Measurements from ENCODE around the gene MRM3.
"Not testable (repeated sequence)": the region's sequence is repeated elsewhere in the genome, so short reads cannot be mapped to it uniquely, and the experiment has no call there.

The MRM3 gene

DNA sequence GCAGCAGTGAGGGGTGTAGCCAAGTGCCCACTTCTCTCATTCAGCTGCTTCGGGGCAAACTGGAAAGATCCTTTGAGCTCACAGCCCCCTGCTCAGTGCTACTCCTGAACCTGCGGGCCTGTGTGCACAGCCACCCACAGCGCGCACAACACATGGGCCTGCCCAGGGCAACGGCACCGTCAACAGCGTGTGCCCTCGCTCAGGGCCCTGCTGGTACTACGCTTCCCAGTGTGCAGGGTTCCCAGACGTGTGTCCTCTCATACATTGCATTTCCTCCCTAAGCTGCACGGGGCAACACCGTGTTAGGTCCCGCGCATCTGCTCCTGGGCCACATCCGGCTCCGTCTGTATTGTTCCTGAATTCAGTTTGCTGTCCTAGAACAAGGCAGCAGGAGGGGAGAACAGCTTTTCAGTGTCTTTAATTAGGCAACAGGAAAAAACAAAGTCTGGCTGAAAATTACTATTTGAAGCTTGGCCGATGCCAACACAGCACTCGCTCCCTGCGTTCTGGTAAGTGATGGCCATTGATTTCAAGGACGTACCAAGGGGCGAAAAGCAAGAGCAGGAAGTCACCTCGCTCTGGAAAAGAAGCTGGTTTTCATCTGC lies 15.2 kb downstream of the MRM3 start:
- DNase-seq, result no peak

GRCh38 chr17:798246-798645 lies 16.1 kb downstream of the MRM3 start:
- DNase-seq, result no peak

DNA sequence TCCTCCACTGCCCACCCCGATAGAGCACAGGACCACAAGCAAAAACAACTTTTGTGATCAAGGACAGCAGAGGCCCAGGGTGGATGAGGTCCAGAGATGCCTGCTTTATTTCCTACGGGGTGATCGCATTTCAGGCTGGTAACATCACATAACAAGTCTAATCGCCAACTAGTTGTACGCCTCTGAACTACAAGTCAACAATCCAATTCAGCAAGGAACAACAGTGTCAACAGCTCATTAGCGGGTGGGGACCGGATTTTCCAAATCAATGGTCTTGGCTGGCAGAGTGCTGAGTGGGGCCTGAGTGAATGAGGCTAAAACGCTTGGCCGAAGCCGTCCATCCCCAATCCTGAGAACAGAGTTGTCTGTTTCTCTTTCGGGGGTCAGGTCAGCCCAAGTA lies 17.1 kb downstream of the MRM3 start:
- no peak for DNase-seq

DNA sequence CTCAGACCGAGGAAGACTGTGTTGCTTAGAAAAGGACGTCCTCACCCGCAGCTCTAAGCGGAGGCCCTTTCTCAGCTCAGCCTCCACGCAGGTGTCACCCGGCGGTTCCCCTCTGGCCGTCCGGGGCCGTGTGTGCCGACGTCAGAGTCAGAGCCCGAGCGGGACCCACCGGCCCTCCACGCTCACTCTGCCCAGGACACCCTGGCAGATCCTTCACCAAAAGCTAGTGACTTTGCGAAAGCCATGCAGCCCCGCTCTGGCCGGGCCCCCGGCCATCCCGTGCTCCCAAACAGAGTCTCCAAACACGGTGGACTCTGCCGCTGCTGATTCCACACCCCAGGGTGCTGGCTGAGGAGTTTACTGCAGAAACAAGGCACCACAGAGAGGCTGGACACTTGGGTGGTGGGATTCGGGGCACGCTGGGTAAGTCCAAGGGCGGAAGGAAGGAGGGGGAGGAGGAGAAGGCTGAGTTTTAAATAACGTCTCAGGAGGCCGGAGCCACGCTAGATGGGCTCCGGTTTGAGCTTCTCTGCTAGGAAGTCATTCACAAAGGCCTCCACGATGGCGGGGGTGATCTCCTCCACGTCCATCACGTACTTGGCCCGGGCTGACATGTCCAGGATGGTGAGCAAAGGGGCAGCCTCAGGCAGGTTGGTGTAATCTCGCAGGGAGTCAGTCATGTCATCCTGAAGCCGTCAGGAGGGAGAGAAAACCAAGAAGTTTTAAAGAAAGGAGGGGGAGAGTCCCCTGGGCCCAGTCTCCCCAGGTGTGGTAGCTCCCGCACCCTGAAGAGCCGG lies 18.5 kb downstream of the MRM3 start:
- DNase-seq, result no peak

DNA sequence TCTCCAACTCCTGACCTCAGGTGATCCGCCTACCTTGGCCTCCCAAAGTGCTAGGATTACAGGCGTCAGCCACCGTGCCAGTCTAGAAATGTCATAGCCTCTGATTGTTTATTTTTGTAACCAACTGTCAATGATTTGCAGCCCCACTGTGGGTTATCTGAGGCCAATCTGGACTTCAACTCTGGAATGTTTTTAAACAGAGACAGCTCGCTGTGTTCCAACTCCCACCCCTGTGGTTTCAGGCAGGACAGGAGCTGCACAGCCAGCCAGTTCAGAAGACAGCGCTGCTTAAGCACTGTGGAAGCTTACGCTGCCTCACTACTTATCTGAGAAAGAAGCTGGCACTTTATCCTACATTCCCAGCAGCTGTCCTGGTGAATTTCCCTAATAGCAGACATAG lies 19.5 kb downstream of the MRM3 start:
- no peak for DNase-seq

DNA sequence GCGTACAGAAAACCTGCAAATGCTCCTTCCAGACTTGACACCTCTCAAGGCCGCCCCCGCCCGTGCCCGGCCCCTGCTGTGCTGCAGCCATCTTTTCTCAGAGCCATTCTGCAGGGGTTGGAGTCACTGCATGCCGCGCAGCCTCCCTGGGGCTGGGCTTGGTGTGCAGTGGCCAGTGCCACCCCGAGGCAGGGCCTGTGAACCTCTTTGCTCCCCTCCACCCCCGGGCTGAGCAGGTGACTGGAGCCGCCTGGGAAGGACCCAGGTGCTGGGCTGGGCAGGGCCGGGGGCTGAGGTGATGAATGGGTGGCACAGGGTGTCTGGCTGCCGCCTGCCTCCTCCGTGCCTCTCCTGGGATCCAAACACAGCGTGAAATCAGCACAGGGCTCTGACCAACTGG lies 20.3 kb downstream of the MRM3 start:
- DNase-seq, result no peak

DNA sequence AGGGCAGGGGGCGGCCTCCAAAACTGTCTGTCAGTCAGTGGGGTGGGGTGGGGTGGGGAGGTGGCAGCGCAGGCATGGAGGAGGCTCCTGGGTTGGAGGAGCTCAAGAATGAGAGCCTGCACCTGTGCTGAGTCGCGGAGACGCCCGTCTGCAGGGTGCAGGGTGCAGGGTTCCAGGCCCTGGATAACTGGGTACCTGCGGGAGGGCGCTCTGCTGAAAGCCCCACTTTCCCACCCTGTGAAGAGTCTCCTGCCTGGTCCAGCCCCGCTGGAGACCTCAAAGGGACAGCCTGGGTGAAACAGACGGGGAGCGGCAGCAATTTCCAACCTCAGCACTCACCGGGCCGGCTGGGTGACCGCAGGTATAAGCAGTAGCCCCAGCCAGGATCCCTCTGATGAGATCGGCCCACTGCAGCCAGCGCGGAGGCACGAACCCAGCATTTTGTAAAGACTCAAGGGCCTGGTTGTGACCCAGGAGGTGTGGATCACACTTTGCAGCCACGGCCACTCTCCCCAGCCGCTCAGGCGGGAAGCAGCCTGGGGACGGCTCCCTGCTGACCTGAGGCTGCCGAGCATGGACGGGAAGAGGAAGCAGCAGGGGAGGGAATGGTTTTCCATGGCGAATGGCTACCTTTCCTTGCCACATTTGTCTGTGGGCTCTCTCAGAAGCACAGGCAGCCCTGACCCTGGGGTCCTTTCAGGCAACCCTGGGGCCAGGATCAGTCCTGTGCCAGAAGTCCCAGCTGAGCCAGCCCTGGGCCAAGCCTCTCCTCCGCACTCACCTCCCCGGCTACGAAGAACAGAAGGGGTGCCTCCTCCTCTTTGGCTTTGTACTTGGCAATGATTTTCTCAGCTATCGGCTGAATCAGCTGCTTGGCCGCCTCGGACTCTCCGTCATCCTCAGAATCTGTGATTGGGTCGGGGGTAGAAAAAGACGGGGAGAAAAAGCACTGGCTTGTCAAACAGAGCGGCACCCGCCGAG lies 21.0 kb downstream of the MRM3 start:
- no peak for DNase-seq

DNA sequence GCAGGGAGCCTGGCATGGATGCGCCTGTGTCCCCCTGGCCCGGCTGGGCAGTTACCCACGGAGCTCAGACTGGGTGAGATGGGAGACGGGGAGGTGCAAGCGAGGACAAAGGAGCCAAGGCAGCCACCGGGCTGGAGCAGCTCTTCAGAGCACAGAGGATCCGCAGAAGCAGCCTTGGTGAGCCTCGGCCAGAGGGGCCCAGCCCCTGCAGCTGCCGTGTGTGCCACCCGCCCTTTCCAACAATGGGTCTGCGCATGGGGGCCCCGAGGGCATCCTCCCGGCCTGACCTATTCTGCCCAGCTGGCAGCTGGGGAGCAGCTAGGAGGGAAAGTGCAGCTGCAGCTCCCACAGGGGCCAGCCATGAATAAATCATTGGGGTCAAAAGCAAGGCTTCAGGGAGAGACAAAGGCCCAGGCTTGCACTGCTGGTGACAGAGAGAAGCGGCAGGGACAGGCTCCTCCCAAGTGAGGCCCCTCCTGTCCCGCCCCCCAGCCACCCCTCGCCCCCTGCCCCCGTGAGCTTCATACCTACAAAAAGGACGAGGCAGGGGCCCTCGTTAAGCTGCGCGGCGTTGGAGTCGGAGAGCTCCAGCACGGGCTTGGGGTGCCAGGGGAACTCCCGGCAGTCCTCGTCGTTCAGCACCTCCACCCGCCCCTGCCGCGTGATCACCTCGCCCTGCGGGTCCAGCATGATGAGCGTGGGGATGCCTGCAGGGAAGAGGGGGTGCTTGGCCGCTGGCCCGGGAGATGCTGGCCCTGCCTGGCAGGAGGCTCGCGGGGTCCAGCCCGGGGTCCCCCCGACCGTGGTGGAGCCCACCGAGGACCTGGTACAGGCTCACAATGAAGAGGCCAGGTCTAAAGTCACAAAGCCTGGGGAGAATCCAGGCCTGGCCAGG lies 22.6 kb downstream of the MRM3 start:
- no peak for DNase-seq

- DNase-seq, result not testable (repeated sequence)
These were observed 23.7 kb downstream of the MRM3 start for GRCh38 chr17:805886-806285.

DNA sequence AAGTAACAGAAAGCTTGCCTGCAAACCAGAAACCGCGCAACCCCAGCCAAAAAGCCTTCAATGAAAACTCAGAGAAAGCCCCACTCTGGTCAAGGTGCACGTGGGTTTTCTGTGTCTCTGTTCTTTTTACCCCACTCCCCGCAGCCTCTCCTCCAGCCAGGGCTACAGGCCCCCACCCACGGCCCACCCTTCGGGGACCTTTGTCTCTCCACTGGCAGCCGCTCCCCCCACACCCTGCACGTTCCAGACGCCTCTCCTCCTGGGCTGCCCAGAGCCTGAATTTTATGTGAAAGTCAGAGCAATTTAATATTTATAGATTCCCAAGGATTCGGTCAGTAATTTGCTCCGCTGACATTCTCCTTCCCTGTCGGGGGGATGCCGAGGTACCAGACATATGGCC lies 24.2 kb downstream of the MRM3 start:
- no peak for DNase-seq

DNA sequence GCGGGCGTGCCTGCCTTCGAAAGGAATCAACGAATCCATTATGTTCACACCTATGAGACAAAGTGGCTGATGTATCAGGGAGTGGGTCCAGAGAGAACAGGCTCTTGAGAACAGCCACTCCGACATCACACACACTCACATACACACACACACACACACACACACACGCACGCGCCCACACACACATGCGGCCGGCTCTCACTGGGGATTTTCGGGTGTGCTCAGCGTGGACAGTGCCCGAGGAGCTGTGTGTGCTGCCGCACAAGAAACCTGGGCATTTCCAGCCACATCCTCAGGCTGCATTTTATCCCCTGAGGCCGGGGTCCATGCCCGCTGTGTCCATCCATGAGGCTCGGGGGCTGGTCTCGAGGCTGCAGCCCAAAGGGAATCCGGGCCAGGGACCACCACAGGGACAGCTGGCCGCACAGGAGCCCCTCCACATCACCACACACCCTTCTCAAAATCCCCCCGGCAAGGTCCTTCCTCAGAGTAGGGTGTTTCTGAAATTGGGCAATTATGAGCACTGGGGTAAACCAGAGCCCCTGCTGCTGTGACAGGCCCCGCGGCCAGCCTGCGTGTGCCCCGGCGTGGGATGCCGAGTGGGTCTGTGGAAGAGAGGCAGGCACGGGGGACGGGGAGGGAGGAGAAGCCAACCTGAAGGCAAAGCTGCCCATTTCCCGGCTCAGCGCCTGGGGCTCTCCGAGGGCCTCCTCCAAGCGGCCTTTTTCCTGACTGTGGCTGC lies 24.8 kb downstream of the MRM3 start:
- no peak for DNase-seq

- no peak for DNase-seq
These were observed 25.6 kb downstream of the MRM3 start for GRCh38 chr17:807523-808294.

- DNase-seq, result no peak
These were observed 29.1 kb downstream of the MRM3 start for GRCh38 chr17:811051-811784.

GRCh38 chr17:812638-813204 lies 30.6 kb downstream of the MRM3 start:
- DNase-seq, result no peak

- no peak for DNase-seq
These were observed 32.2 kb downstream of the MRM3 start for GRCh38 chr17:814371-814770.

DNA sequence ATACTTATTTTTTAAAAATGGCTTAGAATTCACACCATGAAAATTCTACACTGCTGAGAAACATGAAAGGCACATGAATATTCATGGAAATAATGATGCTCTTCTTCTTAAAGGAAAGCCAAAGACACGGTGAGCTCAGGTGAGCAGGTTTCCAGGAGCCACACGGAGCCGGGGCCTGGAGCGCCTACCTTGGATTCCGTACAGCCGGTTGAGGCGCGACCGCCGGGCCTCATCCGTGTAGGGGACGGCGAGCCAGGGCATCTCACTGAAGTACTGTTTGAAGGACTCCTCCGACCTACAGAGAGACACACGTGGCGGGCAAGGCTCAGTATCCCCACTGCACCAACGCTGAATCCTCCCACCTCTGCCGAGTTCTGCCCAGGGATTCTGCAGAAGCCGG lies 37.1 kb downstream of the MRM3 start:
- no peak for DNase-seq

DNA sequence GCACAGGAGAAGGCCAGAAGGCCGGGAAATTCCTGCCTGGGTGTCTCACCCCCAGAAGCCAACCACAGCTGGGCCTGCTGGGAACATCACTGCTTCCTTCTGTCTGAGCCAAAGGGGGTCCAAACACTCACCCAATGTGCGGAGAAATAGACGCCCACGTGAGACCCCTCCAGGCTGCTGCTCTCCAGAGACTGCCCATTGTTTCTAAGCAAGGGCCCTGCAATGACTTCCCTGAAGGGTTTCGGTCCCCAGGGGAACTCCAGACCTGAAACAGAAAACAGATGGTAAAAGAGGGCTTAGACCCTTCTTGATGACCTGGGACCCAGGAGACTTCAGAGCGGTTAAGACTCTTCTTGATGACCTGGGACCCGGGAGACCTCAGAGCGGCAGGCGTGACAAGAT lies 41.3 kb downstream of the MRM3 start:
- DNase-seq, result no peak

DNA sequence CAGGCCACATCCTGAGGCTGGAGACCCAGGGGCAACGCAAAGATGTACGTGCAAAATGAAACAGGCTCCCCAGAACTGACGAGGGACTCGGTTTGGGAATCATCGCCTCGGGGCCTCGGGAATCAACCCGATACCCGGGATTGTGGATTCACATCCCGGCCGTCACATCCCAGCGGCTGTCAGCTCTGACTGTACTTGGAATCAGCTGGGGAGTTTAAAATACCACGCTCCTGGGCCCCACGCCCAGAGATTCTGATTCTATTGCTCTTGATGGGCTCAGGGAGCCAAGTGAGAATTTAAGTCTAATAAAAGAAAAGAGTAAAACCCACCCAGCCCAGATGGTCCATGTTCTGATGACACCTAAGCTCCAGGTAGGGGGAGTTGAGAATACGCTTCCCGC lies 42.2 kb downstream of the MRM3 start:
- DNase-seq, result no peak

GRCh38 chr17:825216-825615 lies 43.1 kb downstream of the MRM3 start:
- no peak for DNase-seq

GRCh38 chr17:826778-827177 lies 44.6 kb downstream of the MRM3 start:
- no peak for DNase-seq
